Activated naive CD4-positive, alpha-beta T cell treated with anti-CD3 and anti-CD28 coated beads, Interleukin-2, amount 50 U/mL, for 16 hours (primary cell): Measurements from ENCODE around the gene BTBD9.

Experiments
- DNase-seq: peaks from one replicate; pipeline ENCODE4 v3.0.0-alpha.2; 2020

BTBD9 gene

DNA sequence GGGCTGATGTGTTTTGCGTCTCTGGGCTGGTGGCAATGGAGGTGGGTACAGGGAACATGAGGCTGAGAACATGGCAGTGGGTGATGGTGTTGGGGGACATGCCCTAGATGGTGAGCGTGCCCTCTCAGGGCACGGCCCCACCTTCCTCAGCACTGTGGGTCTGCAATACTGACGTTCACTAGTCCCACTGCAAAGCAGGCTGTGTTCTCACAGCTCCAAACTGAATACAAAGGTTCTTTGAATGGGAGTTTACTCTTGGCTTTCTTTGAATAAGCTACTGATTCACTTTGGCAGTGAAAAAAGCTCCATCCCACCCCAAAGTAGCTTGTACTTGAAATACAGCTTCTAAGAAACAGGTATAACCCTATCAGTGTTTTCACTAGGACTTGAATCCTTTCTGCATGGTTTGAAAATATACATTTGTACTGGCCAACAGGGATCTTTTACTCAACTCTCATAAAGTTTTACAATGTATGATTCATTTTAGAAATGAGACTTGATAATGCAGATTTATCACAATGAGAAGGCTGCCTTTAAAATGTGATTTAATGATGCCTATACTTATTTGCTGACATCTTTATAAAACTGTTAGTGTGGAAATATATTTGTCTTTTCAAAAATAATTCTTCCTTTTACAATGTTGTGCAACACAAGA is 419.5 kb downstream of the BTBD9 start:
- DNase-seq, result no peak

DNA sequence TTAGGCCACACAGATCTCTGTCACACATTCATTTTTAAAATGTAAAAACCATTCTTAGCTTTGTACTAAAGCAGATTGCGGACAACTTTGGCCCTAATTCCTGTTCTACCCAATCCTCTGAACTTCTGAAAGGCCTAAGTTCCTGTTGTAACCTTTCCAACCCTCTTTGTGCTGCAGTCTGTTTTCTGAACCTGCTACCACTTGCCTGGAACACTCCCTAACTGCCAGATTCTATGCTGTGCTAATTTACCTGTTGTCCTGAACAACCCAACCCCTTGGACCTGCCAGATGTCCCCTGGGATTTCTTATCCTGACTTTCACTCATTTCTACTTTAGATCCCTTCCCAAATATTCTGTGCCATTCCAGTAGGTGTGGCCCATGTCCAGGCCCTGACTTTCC is 421.5 kb downstream of the BTBD9 start:
- no peak for DNase-seq

DNA sequence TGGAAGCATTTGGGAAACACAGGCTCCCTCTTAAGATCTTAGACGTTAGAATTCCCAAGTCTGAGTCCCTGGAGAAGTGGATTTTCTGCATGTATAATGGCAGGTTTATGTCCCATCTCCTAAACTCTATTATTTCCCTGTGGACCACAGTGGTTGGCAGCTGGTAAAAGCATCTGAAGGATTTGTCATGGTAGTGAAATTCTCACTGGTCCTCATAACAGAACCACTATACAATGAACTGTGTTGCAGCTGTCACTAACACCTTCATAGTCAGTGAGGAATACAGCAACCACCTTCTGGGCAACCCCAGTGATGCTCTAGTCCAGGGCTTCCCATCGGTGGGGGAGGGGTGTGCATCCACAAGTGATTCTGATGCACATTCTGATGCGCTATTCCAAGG is 423.3 kb downstream of the BTBD9 start:
- DNase-seq, result no peak

DNA sequence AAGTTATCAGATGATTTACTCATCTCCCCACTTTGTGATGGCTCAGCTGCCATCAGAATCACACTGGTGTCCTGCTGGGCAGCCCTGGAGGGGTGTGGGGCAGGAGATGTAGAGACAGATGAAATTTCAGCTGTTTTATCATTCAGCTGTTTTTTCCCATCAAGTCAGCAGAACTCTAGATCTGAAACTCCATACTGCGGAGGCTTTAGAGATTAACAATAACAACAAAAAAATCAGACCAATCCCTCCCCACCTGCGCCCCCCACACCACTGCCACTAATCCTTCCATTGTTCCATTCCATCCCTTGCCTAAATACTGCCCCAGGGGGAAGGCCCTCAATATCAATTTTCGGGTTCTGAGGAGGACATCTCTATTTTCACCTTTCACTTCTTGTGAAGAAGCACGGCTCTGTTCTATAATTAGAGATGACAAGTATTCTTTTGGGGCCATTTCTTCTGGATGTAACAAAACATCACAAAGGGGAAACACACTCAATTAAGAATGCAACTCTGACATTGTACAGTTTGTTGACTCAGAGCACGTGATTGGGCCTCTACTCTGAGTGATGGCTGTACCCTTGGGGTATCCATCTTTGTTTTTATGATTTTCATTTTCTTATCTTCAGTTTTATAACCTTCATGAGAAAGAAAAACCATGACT is 423.9 kb downstream of the BTBD9 start:
- DNase-seq, result no peak

DNA sequence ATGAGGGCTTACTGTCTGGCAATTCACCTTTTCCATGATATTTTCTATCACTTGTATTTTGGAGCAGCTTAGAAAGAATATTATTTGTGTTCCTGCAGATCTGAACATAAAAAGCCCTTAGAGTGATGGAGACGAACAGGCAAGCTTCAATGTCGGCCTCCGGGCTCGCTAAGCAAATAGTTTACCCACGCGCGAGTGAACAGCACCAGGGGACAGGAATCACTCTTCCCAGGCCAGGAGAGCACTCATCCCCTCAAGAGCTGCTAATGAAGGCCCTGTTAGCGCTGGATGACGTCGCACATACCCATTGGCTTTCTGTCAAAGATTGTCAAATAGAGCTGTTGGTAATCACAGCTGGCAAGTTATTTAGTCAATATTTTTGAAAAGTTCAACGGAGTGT is 424.5 kb downstream of the BTBD9 start:
- no peak for DNase-seq

DNA sequence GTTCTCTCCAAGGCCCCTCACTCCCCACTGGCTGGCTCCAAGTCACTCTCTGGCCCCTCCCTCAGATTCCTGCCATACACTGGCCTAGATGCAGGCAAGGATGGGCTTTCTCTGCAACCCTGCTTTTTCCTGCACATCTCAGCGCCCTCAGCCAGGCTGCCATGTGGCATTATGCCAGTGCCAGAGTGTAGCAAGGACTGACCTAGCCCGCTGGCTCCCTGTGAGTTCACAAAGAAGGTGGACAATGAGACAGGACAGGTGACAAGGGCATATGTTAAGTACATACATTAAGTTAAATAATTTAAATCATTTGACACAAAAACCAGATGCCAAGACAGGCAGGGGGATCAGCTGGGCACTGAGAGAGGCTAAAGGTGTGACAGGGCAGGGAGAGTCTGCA is 425.6 kb downstream of the BTBD9 start:
- DNase-seq, result no peak

DNA sequence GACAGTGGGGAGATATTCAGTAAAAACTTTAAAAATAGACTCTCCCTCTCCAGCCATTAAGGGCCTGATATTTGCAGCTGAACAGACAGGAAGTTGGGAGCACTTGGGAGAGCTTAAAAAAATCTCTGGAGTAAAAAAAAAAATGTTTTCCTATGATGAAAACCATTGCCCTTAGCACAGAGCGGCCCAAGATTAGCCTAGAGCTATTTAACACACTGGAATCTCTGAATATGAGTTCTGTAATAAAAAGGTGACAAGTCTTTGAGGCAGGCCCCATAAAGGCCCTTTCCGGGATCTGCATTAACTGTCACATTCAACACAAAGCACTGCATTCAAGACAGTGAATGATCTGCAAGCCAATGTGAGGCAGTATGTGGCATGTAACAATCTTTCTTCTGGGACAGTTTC is 426.5 kb downstream of the BTBD9 start:
- no peak for DNase-seq

DNA sequence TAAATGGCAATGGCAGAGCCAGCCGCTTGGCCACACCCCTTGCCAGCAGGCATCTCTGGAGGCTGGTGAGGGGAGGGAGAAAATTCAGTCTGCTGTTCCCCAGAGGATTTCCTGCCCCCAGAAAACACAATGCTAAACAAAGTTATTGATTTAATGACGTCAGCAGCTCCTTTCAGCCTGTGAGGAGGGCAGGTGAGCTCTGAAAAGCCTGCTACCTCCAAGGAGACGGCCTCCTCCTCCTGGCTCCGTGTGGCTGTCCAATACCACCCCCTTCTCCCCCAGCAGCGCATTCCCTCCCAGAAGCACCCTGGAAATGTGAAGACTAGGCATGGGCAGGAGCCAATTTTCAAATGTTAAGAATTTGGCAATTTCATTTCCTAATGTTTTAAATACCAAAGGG is 427.1 kb downstream of the BTBD9 start:
- DNase-seq, result no peak

DNA sequence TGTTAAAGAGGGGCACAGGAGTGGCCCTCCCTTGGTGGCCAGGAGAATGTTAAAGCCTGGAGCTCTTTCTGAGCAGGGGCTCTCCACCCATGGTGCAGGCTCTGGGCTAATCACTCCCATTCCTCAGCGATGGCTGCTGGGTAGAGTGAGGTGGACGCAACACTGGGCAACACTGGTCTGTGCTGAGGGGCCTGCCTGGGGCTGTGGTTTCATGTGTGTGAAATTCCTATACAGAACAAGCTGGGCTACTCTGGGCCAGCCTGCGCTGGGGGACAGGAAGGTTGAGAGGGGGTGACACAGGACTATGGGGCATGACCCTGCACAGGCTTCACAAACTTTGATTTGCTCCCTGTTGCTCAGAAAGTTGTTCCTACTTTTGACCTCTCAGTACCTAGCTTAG is 427.6 kb downstream of the BTBD9 start:
- no peak for DNase-seq

DNA sequence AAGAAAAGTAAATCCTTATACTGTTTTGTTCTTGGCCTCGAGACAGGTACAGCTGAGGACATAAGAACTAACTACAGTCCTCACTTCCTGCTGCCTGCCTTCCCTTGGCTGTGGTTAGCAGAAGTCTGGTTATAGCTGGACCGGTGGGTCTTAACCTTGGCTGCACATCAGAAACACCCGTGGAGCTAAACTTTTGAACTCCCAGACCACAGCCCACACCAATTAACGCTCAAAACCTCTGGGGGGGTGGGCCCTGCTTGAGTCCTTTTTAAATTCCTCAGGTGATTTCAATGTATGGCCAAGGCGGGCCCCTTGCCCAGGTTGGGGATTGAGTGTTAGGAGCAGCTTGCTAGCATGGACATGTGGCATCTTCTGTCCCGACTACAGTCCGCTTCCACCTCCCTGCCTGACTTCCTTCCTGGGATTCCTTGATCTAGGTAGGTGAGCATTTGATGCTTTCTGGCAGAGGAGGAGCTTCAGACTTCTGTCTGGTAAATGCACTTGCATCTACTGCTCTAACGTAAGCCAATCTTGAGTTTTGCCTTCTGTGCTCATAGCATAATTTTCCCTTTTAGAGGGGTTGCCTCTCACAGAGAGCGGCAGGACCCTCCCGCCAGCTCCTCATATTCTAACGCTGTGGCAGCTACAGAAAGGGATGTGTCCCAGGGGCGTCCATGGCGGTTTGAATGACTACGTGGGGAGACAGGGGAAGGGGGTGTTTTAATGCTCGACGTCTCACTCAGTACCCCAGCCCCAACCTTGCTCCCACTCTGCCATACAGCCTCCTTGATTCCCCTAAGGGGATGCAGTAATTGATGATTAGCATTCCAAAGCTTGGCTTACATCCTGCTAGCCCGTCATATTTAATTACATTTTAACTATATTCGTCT is 430.1 kb downstream of the BTBD9 start:
- no peak for DNase-seq

DNA sequence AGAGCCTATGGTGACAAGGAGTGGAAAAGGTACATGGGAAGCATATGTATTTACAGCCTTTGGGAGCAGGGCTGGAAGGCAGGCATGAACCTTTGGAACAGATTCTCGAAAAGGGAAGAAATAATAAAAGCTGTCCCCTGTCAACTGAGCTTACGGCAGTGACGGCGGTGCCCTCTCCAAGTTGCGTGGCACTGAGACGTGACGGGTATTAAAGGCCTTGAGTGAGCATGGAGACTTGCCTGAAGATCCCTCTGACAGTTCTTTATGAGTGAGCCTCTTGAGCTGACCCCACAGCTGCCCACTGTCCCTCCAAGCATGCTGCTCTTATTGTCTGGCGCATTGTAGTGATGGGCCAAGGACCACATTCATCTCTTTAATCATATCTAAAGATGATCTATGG is 431.7 kb downstream of the BTBD9 start:
- DNase-seq, result no peak

DNA sequence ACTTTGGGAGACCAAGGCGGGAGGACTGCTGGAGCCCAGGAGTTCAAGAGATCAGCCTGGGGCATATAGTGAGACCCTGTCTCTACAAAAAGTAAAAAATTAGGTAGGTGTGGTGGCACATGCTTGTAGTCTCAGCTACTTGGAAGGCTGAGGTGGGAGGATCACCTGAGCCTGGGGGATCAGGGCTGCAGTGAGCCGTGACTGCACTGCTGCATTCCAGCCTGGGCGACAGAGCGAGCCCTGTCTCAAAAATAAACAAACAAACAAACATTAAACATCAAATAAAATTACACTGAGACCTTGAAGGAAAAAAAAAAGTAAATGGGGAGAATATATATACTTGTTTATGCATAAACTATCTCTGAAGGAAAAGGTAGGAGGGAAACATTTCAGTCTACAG is 432.4 kb downstream of the BTBD9 start:
- DNase-seq, result no peak

DNA sequence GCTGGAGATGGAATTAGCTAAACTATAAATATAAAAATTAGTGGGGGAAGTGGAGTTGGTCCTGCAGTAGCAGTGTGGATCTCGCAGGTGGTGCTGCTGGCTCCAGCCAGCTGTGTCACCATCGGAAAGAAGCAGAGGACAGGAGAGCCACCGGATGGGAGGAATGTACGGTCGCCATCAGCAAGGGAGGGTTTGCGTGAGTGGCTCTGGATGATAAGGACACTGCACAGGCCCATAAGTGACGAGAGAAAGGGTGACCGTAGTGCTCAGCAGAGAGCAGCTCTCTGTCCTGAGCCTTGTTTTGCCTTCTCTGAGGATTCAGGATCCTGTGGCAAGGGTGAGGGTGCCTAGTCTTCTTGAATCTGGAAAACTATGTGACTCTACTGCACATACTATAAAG is 441.5 kb downstream of the BTBD9 start:
- no peak for DNase-seq

DNA sequence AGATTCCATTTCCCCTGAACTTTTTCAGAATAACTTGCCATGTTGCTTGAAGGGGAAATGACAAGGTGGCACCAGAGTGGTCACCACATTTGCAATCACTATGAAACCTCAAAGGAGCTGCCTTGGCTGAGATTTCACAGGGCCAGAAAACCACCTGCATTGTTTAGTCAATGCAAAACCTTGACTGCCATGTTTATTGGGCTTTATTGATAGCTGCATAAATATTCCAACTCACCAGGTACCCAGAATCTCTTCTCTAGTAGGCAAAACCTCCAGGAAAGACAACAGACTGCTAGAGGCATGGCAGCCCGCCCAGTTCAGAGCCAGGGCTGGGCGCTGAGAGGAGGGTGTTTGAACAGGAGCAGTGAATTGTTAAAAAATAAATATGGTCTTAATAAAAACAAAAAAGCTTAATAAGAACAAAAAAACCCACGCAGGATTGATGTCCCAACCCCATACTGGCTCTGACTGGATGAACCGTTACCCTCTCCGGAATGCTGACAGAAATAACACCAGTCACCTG is 444.6 kb downstream of the BTBD9 start:
- DNase-seq, result no peak

DNA sequence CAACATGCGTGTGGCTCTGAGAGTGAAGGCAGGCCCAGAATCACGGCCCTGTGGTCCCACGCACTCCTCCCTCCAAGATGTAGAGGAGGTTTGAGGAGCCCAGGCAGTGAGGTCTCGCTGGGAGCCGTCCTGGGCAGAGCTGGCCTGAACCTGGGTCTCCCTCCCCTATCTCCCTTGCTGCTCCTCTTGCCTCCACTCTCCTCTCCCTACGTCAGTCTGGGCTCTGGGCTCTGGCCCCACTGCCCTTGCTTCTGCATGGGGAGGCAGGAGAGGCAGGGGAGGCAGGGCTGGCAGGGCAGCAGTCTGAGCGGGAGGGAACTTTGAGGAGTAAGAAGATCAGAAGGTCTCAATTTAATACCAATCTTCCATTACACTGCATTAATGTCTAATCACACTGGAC is 445.1 kb downstream of the BTBD9 start:
- no peak for DNase-seq

DNA sequence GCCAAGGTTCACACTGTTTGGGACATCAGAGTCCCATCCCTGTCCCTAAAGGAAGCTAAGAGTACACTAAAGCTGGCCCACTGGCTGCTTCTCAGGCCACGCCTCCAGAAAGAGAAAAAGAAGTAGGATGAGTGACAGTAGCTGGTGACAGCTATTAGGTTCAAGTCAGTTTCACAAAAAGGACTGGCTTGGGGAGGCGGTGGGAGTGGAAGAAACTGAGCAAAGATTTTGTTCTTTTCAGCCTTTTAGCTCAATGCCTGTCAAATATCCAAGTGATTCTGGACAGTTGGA is 445.5 kb downstream of the BTBD9 start:
- no peak for DNase-seq

DNA sequence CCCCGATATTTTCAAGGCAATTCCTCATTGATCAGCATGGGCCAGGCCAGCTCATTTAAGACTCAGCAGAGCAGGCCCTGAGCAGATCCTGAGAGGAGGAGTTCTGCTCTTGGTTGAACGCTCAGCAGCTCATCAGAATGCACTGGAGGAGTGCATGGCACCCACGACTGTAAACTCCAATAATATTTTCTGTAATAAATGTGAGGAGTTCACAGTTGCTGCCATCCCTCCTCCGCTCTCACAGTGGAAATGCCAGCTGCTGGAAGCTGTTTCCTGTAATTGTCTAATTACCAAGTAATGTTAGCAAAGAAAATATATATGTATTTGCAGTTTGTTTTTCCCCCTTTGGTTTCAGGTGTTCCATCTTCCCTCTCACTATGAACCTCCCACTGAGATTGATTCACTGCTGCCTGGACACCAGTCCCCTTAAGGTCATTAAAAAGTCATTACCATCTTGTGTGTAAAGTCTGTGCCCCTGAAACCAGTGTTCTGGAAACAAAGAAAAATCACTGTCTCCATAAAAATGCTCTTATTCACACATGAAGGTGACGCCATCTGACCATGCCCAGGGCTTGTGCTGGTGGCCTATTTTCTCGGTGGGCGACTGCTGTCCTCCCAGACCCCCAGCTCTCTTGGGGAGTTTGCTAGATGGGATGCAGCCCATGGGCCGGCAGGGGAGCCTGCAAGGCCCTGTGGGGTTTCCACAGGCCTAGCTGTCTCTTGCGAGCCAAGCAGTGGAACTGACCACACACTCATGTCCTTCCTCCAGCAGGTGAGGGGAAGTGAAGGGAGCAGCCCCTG is 446.0 kb downstream of the BTBD9 start:
- no peak for DNase-seq

DNA sequence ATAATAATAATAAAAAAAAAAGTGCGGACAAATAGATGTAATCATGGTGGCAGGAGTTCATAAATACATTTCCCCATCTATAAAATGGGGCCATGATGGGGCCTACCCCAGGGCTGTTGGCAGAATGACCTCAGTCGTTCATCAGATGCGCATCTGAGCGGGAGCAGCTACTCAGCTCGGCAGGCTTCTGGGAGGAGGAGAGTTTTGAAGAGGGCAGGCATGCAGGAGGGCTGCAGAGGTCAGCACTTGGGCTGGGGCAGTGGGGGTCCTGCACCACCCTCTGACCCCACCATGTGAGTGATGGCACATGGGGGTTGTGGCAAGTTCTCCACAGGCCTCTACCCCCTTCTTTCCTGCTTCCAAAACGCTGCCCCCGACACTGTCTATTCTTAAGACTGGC is 446.7 kb downstream of the BTBD9 start:
- no peak for DNase-seq

DNA sequence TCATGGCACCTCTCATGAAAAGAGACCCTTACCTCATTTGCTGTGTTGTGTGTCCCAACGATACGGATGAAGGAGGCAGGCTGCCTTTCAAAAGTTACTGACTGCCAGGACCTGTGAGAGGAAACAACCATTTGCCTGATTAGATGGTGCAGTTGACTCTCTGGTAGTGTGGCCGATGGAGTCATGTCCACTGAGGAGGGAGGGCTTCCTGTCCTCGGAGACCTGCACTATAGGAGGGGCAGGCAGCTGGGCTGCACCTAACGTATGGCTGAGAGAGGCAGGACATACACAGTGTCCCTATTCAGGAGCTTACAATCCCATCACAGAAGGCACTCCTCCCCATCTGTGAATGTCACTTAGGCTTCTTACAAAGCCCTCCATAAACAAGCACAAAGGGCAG is 447.2 kb downstream of the BTBD9 start:
- DNase-seq, result no peak

DNA sequence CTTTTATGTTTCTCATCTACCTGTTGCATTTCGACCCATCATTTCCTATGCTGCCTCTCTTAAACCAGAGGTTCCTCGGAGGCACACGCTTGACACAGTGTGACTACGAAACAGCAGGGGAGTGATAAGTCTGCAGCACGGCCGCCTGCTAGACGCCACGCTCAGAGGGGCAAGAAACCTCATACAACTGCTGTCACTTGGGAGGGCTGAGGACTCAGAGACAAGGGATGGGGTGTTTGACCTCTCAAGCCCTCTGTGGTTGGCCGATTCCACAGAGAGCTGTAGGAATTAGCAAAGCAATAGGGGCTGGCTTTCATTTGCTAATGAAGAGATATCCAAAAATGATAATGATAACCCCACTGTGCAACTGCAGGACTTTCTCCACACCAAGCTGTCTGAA is 447.7 kb downstream of the BTBD9 start:
- DNase-seq, result no peak

DNA sequence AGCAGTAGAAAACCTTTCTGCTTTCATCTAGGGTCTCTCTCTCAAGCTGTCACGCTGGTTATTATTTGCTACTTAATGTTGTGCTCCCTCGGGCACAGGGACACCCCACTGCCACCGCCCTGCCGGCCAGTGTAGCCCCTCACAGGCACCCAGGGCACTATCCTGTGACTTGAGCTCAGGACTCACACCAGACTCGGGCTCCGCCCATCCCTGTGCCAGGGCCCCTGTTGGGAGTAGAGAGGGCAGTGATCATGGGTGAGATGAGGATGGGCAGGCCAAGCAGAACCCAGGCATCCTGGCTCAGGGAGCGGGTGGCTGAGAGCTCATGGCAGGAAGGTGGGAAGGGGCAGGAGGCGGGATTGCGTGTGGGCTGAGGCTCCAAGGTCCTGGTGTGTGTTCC is 448.3 kb downstream of the BTBD9 start:
- DNase-seq, result no peak

DNA sequence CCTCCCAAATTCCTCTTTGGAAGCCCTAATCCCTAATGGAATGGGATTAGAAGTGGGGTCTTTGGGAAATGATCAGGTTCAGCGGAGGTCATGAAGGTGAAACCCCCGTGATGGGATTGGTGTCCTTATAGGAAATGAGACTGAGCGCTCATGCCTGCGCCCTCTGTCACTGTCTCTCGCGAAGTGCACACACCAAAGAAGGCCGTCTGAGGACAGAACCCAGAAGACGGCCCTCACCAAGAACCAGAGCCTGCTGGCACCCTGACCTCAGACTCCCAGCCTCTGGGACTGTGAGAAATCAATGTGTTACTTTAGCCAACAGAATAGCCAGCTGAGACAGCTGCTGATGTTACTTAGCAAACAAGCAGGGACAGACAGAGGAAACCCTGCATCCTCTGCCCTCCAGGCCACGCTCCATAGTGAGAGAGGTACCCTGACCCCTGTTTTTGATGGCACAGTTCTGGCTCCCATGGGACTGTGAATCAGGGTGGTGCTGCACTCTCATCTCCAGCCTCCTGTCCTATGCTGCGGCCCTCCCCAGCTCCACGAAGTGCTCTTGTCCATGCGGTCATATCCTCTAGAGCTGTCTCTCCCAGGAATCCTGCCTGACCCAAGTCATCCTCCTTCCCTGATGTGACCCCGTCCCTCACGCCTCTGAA is 450.9 kb downstream of the BTBD9 start:
- no peak for DNase-seq
